Loucy (cell line): ENCODE measurements around the gene KCNT2.

ENCODE experiments used
- EZH2phosphoT487 ChIP-seq: fragments of 200-600 bp; IDR thresholded peaks from 2 replicates; pipeline ENCODE4 v1.6.1; 2018; ENCODE audit warnings: antibody characterized with exemption, mild to moderate bottlenecking, moderate library complexity, borderline replicate concordance
- TF ChIP-seq, protein P1 (sequence below): fragments of 200-600 bp; sonication (generic); conservative IDR thresholded peaks from 2 replicates; pipeline ENCODE4 v1.5.1; 2014; ENCODE audit warnings: mild to moderate bottlenecking, antibody characterized with exemption, low read length

DNA sequence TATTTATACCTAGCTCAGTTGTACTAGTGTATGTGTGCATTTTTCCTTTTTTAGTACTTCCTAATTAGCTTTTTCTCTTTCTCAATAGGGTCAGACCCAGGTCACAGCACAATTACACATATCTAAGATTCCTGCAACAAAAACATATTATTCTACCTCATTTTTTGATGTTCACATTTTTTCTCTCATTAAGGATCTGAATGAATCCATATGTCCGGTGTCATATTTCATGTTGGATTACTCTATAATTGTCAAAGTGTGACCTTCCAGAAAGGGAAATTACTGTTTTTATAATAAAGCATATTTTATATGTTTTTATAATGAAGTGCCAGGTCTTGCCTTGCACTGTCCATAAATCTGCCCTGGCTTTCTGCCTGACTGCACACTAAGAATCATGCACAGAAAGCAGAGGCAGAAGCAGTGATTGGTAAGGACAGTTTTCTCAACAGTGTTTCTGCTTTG lies 143.7 kb downstream of the KCNT2 start:
- TF ChIP-seq, protein P1, sequence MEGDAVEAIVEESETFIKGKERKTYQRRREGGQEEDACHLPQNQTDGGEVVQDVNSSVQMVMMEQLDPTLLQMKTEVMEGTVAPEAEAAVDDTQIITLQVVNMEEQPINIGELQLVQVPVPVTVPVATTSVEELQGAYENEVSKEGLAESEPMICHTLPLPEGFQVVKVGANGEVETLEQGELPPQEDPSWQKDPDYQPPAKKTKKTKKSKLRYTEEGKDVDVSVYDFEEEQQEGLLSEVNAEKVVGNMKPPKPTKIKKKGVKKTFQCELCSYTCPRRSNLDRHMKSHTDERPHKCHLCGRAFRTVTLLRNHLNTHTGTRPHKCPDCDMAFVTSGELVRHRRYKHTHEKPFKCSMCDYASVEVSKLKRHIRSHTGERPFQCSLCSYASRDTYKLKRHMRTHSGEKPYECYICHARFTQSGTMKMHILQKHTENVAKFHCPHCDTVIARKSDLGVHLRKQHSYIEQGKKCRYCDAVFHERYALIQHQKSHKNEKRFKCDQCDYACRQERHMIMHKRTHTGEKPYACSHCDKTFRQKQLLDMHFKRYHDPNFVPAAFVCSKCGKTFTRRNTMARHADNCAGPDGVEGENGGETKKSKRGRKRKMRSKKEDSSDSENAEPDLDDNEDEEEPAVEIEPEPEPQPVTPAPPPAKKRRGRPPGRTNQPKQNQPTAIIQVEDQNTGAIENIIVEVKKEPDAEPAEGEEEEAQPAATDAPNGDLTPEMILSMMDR, result no peak
- no peak for TF ChIP-seq EZH2phosphoT487
